ENCODE results near the gene RHBDL2.

The RHBDL2 gene

DNA sequence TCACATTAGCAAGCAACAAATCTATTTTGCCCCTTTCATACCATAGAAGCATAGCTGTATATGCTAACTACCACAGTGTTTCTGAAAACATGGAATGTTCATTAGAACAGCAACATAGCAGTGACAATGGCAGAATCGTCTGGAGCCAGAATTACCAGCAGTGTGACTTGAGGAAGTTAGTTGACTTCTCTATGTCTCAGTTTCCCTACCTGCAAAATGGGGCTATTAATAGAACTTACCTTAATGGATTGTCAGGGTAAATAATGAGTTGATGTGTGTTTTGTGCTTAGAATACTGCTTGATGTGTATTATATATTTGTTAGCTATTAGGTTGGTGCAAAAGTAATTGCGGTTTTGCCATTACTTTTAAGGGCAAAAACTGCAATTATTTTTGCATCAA lies 45.5 kb downstream of the RHBDL2 start:
- TF ChIP-seq, protein P1, sequence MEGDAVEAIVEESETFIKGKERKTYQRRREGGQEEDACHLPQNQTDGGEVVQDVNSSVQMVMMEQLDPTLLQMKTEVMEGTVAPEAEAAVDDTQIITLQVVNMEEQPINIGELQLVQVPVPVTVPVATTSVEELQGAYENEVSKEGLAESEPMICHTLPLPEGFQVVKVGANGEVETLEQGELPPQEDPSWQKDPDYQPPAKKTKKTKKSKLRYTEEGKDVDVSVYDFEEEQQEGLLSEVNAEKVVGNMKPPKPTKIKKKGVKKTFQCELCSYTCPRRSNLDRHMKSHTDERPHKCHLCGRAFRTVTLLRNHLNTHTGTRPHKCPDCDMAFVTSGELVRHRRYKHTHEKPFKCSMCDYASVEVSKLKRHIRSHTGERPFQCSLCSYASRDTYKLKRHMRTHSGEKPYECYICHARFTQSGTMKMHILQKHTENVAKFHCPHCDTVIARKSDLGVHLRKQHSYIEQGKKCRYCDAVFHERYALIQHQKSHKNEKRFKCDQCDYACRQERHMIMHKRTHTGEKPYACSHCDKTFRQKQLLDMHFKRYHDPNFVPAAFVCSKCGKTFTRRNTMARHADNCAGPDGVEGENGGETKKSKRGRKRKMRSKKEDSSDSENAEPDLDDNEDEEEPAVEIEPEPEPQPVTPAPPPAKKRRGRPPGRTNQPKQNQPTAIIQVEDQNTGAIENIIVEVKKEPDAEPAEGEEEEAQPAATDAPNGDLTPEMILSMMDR (IDR thresholded peaks at IDR 0.05; ENCODE audit: unreplicated experiment in 3 of 3), result no peak
- Mint-ChIP-seq H3K36me3 (ENCODE audit: low read depth) (no peaks in the 10 kb centered on the region), H3K27ac (no peak overlapping the region), H3K9me3 (no peaks in the 10 kb centered on the region), H3K4me3 (no peak overlapping the region), H3K27me3 (ENCODE audit: low read depth) (no peaks in the 10 kb centered on the region), H3K4me1 (no peaks in the 10 kb centered on the region)

DNA sequence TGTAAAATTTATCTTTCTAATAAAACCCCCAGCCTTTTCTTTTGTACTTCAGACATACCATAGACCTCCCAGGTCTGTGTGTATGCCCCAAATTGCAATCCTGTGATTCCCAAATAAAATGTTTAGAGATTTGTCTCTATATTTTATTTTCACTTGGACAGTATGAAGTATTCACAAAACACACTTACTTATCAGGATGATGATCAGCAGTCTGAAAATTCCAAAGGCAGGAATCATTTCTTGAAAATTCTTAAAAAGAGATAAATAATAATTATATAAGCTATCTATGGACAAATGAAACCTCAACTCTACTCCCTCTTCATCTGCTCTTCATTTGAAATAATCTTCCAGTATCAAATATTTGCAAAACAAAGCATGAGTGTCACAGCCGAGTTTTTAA lies 48.7 kb downstream of the RHBDL2 start:
- Mint-ChIP-seq H3K27ac (no peak overlapping the region), H3K4me1 (no peaks in the 10 kb centered on the region), H3K27me3 (ENCODE audit: low read depth) (no peaks in the 10 kb centered on the region), H3K9me3 (no peaks in the 10 kb centered on the region), H3K4me3 (no peak overlapping the region), H3K36me3 (ENCODE audit: low read depth) (no peaks in the 10 kb centered on the region)
- TF ChIP-seq, protein P1 (IDR thresholded peaks at IDR 0.05; ENCODE audit: unreplicated experiment in 3 of 3), result no peak

DNA sequence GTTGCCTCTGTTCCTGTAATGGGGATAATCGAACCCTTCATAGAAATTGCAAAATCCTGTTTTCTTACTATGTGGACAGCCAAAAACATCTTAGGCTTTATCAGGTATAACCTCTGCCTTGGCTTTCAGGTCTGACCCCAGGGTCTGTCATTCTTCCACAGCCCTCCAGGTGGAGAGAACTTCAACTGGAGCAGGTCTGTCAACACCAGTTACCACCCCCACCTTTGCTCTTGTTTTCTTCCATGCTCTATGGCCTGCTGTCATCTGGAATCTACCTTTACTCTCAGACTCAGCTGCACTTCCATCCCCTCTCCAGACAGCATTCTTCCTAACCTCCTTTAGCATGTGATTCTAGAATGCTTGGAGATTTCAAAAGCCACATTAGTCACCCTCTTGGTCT lies 49.9 kb downstream of the RHBDL2 start:
- Mint-ChIP-seq H3K36me3 (ENCODE audit: low read depth) (no peaks in the 10 kb centered on the region), H3K4me3 (no peak overlapping the region), H3K4me1 (no peaks in the 10 kb centered on the region), H3K9me3 (no peaks in the 10 kb centered on the region), H3K27ac (no peak overlapping the region), H3K27me3 (ENCODE audit: low read depth) (no peaks in the 10 kb centered on the region)
- TF ChIP-seq, protein P1 (IDR thresholded peaks at IDR 0.05; ENCODE audit: unreplicated experiment in 3 of 3), result peak in 1 of 3 experiments; percentile 12

DNA sequence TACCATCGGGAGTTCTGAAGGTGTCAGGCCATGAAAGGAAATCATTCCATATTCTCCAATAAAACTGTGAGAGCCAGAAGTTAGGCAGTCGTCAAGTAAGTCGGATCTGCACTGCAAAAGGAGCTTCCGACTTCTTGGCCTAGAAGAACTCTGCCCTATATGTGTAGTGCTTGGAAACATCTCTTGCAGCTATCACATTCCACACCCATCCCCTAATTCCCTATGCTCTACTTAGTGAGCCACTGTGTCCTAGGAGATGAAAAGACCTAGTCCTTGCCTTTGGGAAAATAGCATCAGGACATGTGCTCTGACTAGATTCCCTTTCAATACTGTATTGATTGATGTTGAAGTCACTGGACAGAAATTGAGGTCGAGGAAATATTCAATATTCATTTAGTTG lies 52.0 kb downstream of the RHBDL2 start:
- no peaks in the 10 kb centered on the region for H3K27me3 Mint-ChIP-seq (ENCODE audit: low read depth)
- no peaks in the 10 kb centered on the region for H3K36me3 Mint-ChIP-seq (ENCODE audit: low read depth)
- TF ChIP-seq, protein P1 (IDR thresholded peaks at IDR 0.05; ENCODE audit: unreplicated experiment in 3 of 3), result no peak
- H3K4me1 Mint-ChIP-seq, result no peaks in the 10 kb centered on the region
- no peak overlapping the region for H3K27ac Mint-ChIP-seq
- H3K9me3 Mint-ChIP-seq, result no peaks in the 10 kb centered on the region
- no peak overlapping the region for H3K4me3 Mint-ChIP-seq

DNA sequence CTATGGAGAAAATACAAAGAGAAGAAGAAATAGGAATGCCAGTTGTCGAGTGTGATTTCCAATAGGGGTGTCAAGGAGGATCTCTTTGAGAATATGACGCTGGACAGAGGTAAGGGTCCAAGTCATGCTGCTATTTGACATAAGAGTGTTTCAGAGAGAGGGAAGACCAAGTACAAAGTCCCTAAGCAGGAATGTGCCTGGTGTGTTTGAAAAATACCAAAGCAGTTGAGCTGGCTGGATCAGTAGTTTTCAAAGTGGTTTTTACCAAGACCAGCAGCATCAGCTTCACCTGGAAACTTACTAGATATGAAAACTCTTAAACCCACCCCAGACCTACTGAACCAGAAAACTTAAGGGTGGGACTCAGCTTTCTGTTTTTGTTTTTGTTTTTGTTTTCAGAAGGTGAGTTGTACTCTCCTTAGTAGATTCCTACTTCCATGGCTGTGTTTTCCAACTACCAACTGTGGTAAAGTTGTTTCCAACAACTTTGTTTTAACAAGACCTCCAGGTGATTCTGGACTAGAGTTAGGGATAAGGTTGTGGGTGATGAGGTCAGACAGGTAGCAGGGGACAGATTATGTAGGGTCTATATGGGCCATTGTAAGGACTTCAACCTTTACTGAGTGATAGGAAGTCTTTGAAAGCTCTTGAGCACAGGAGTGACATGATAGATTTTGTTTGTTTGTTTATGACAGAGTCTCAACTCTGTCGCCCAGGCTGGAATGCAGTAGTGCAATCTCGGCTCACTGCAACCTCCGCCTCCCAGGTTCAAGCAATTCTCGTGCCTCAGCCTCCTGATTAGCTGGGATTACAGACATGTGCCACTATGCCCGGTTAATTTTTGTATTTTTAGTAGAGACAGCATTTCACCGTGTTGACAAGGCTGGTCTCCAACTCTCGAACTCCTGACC lies 53.0 kb downstream of the RHBDL2 start:
- H3K36me3 Mint-ChIP-seq (ENCODE audit: low read depth), result no peaks in the 10 kb centered on the region
- H3K9me3 Mint-ChIP-seq, result no peaks in the 10 kb centered on the region
- TF ChIP-seq, protein P1 (IDR thresholded peaks at IDR 0.05; ENCODE audit: unreplicated experiment in 3 of 3), result no peak
- H3K27ac Mint-ChIP-seq, result no peak overlapping the region
- H3K4me3 Mint-ChIP-seq, result no peak overlapping the region
- no peaks in the 10 kb centered on the region for H3K4me1 Mint-ChIP-seq
- H3K27me3 Mint-ChIP-seq (ENCODE audit: low read depth), result no peaks in the 10 kb centered on the region

DNA sequence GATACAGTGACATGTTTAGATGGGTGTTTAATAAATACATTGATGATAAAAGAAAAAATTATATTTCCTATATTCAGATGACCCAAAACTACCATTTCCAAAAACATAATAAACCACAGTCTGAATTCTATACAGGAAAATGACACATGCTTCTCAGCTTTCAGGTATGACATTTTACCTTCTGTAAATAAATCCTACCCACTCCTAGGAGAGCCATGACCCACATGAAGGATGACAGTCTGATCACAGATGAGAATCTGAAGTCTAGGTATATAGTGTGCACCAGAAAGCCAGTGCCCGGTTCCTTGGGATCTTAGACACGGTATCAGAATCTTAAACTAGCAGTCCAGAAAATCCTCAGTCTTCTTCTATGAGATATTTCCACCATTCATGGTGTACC lies 56.5 kb downstream of the RHBDL2 start:
- Mint-ChIP-seq H3K27ac (no peak overlapping the region), H3K4me1 (no peaks in the 10 kb centered on the region), H3K36me3 (ENCODE audit: low read depth) (no peaks in the 10 kb centered on the region), H3K4me3 (no peak overlapping the region), H3K27me3 (ENCODE audit: low read depth) (no peaks in the 10 kb centered on the region), H3K9me3 (no peaks in the 10 kb centered on the region)
- TF ChIP-seq, protein P1 (IDR thresholded peaks at IDR 0.05; ENCODE audit: unreplicated experiment in 3 of 3), result no peak
